HG03159 (cell line): ENCODE data around the gene TEKT1.
"Not testable (repeated sequence)": the region's sequence is repeated elsewhere in the genome, so short reads cannot be mapped to it uniquely, and the experiment has no call there.

ENCODE experiments used
- ATAC-seq: cut with Tn5 transposase; IDR thresholded peaks from one replicate; pipeline ENCODE4 v1.9.1; 2021; ENCODE audit warnings: mild to moderate bottlenecking, moderate library complexity; ENCODE audit not compliant: unreplicated experiment

Gene TEKT1

GRCh38 chr17:6831661-6832263 lies at the start of gene TEKT1:
TEKT1 (minus strand) TSS chr17:6831729; CDS start chr17:6830376, 1,353 bp downstream.
- ATAC-seq, result peak; percentile 68

DNA sequence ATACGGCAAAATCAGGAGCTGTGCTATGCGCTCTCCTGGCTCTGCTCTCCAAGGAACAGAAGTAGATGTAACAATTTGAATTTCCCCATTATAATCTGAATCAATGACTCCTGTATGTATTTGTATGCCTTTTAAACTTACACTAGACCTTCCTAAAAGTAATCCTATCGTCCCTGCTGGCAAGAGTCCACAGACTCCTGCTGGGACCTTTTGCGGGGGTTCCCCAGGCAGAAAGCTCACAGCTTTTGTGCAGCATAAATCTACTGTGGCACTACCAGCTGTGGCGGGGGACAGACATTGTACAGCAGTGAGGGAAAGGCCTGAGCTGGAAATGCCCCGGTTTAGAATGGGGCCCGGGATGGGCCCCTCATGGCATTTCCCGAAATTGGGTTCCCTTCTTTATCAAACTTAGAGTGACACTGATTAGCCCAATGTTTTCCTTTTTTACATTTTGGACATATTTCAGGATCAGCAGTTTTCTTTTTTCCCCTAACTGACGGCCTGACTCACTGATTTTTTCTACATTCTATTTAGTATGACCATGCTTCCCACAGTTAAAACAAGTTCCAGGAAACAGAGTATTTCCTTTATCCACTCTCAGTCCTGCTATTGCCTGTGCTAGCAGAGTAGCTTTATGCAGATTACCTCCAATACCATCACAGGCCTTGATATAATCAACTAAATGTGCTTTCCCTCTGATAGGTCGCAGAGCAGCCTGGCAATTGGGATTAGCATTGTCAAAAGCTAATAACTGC lies 47.9 kb upstream of the TEKT1 start:
- not testable (repeated sequence) for ATAC-seq

GRCh38 chr17:6875276-6875675 lies 43.7 kb upstream of the TEKT1 start:
- not testable (repeated sequence) for ATAC-seq

DNA sequence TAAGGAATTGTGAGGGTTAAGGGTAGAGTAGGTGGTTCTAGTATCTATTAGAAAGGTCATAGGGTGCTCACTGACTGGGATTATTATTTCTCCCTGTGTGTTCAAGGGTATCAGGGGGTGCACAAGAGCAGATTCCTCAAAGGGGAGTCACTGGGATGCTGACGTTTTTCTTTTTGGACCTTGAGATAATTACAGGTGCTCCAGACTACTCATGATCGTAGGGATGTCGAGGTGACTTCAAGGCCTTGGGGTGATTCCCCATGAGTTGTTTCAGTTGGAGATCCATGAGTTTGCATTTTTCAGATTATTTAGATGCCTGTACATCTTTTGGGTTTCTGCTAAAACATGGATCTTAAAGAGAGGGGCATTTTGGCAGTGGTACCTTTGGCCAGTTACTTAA lies 41.4 kb upstream of the TEKT1 start:
- ATAC-seq, result no peak

DNA sequence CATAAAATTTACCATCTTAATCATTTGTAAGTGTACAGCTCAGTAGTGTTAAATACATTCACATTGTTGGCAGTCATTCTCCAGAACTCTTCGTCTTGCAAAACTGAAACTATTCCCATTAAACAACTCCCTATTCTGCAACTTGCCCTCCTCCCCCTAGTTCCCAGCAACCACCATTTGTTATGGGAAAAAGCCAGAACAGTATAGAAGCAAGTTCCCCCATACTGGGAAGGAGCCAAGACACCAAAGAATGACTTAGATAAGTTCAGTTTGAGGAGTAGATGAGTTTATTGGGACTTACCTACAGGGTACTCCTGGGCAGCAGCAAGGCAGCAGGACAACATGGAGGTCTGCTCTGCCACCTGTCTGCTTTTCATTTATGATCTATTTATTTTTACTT lies 39.3 kb upstream of the TEKT1 start:
- no peak for ATAC-seq

- no peak for ATAC-seq
Measured at GRCh38 chr17:6868582-6868981, 37.1 kb upstream of the TEKT1 start.

DNA sequence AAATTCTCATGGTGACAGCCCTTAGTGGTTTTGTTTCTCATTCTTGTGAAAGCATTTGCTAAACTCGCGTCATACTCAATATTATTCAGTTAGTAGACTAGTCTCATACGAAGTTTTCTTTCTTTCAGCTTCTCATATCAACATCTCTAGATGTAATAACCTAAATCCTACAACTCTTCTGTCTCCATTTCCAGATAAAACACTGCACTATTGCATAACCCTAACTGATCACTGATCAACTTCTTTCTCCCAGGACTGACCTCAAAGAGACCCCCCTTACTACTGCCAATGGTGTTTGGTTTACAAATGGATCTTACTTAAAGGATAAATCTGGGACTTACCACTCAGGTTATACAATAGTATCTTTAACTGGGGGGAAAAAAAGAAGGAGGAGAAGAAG lies 36.3 kb upstream of the TEKT1 start:
- no peak for ATAC-seq

GRCh38 chr17:6862825-6863224 lies 31.3 kb upstream of the TEKT1 start:
- ATAC-seq, result no peak

- no peak for ATAC-seq
Measured at GRCh38 chr17:6862122-6862521, 30.6 kb upstream of the TEKT1 start.

- no peak for ATAC-seq
Measured at GRCh38 chr17:6857904-6858303, 26.4 kb upstream of the TEKT1 start.

GRCh38 chr17:6857336-6857735 lies 25.8 kb upstream of the TEKT1 start:
- no peak for ATAC-seq

DNA sequence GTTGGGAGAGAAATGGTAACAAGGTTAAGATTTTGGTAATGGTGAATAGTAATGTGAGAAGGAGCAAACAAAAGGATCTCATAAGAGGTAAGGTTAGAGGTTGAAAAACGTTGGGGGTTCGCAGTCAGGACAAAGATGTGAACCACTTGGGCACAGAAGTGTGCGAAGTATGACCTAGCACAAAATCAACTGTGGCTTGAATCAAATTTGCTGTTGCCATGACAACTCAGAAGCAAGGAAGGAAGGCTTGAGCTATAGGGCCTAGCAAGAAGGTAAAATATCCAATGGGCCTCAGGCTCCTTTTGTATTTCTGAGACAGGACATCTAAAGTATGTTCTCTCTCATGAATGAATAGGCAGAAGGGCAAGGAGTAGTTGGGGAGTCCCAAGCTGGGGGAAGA lies 24.5 kb upstream of the TEKT1 start:
- no peak for ATAC-seq

DNA sequence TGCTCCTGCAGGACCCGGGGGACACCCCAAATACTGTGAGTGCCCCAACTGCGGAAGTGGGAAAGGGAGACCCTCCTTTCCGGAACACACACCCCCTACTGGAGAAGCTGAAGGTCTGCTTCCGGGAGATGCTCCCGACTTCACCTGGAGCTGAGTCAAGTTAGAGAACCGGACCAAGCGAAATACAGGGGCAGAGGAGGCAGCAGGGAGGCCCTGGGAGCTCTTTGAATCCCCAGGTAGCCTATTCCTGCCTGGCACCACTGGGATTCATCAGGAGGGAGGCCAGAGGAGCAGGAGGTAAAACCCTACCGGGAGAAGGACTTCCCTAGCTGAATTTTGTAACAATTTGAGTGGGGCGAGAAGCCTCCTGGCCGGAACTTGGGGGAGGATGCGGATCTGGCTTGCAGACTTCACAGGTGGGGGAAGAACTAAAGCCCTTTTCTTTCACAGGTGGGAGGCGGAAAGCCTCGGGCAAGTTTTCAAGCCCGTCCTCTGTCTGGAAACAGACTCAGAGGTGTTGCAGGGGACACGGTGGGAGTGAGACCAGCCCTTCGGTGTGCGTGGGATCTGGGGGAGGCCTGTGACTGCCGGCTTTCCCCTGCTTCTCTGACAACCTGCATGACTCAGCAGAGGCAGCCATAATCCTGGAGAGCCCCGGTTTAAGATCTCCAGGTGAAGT lies 22.4 kb upstream of the TEKT1 start:
- ATAC-seq, result no peak

DNA sequence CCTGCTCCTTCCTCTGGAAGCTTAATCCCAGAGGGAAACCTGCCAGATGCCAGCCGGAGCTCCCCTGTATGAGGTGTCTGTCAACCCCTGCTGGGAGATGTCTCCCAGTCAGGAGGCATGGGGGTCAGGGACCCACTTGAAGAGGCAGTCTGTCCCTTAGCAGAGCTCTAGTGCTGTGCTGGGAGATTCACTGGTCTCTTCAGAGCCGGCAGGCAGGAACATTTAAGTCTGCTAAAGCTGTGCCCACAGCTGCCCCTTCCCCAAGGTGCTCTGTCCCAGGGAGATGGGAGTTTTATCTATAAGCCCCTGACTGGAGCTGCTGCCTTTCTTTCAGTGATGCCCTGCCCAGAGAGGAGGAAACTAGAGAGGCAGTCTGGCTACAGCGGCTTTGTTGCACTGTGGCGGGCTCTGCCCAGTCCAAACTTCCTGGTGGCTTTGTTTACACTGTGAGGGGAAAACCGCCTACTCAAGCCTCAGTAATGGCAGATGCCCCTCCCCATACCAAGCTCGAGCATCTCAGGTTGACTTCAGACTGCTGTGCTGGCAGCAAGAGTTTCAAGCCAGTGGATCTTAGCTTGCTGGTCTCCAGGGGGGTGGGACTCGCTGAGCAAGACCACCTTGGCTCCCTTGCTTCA lies 17.1 kb upstream of the TEKT1 start:
- ATAC-seq, result not testable (repeated sequence)

- not testable (repeated sequence) for ATAC-seq
Measured at GRCh38 chr17:6846138-6846537, 14.6 kb upstream of the TEKT1 start.

DNA sequence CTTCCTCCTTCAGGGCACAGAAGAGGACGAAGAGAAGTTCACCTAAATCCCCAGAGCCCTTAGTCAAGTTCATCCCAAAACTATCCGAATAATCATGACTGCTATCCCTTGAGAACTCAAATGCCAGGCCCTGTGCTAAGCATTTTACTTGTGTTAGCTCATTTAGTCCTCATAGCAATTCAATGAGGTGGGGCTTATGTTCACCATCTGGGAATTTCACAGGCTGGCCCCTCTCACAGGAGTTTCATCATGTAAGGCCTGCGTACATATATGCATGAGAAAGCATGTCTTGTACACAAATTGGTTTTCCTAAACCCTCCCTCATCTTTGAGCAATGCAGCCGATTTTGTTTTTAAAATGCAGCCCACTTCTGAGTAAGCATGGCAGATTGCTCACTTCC lies 12.9 kb upstream of the TEKT1 start:
- not testable (repeated sequence) for ATAC-seq

- ATAC-seq, result no peak
Measured at GRCh38 chr17:6843241-6843880, 11.8 kb upstream of the TEKT1 start.

GRCh38 chr17:6841769-6842168 lies 10.2 kb upstream of the TEKT1 start:
- ATAC-seq, result not testable (repeated sequence)

DNA sequence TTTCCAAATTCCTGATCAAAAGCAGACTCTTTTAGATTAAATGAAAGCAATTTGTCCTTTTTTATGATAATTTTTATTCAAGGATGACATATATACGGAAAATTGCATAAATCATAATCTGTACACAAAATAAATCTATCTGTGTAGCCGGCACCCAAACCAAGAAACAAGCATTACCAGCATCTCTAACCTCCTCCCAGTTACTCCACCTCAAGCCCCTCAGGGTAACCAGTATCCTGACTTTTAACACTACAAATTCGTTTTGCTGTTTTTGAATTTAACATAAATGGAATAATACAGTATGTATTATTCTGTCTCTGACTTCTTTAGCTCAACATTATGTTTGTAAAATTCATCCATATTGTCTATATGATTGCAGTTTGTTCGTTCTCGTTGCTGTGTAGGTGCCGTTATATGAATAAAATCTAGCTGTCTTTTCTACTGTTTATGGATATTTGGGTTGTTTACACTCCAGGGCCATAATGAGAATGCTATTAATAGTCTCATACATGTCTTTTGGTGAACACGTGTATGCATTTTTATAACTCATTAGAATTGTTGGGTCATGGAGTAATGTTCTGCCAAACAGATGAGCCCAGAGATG lies 1.0 kb downstream of the TEKT1 start:
- no peak for ATAC-seq

- ATAC-seq, result no peak
Measured at GRCh38 chr17:6823011-6823442, 8.5 kb downstream of the TEKT1 start.

DNA sequence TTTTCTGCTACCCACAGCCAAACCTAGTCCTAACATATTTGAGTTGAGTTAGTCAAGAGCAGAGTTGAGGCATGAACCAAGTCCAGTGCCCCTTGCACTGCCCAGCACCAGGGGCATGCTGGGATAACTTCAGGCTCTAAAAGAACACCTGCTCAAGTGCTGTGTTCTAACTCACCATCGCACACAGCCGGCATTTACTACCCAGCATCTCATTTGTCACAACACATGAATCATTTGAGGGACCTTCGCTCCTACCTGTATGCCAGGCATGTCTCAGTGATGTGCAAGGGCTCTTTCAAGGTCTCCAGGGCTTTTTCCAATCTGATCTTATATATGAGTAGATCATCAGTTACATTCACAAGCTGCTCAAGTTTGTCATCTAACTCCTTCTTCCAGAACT lies 12.6 kb downstream of the TEKT1 start:
- no peak for ATAC-seq
